H1 (cell line): Measurements from ENCODE around the gene AP1G2. TPM values are rescaled to one million over a fixed set of nuclear protein-coding genes. Genes with fewer than 3 reads are reported as not detected.

Source experiments
- CTCF ChIA-PET: fragments of 300-600 bp; sonication (Branson Sonifier 250); formaldehyde crosslinking; loops from one replicate; lab custom pipeline; 2021; ENCODE audit not compliant: partially characterized antibody; lab: Charles Lee
- POLR2A ChIA-PET: fragments of 300-600 bp; sonication (Branson Sonifier 250); formaldehyde crosslinking; loops from one replicate; lab custom pipeline; 2021; ENCODE audit warnings: inconsistent platforms; ENCODE audit not compliant: partially characterized antibody; lab: Charles Lee
- DNase-seq, 2 experiments: peaks; one replicate each; pipeline versions ENCODE4 v3.0.0 to v3.0.0-alpha.2; 2010 to 2022; ENCODE audit warnings: low spot score in 2 of 2, low read depth in 1 of 2, mixed read lengths in 1 of 2
- FAIRE-seq: peaks from 2 replicates; lab custom pipeline; 2011; peaks lifted over from hg19 to GRCh38; lab: Jason Lieb, UNC
- H2AFZ ChIP-seq: 2 replicates; pipeline ENCODE4 v1.8.1; 2012; ENCODE audit warnings: low read length, inconsistent platforms
- H2AK5ac ChIP-seq: 2 replicates; pipeline ENCODE4 v1.6.1; 2013; ENCODE audit warnings: low read depth, low read length
- H2BK120ac ChIP-seq: replicated peaks from 2 replicates; pipeline ENCODE3; 2013; ENCODE audit warnings: low read depth, low read length, inconsistent platforms
- H2BK12ac ChIP-seq: 2 replicates; pipeline ENCODE4 v1.6.1; 2013; ENCODE audit warnings: low read depth, low read length
- H2BK15ac ChIP-seq: 2 replicates; pipeline ENCODE4 v1.6.1; 2013; ENCODE audit warnings: low read length
- H2BK20ac ChIP-seq: 2 replicates; pipeline ENCODE4 v1.6.1; 2013; ENCODE audit warnings: low read length
- H2BK5ac ChIP-seq: 2 replicates; pipeline ENCODE4 v1.6.1; 2013; ENCODE audit warnings: low read depth, low read length
- H3K14ac ChIP-seq: 2 replicates; pipeline ENCODE4 v1.6.1; 2013; ENCODE audit warnings: inconsistent platforms; ENCODE audit not compliant: insufficient read length
- H3K18ac ChIP-seq: 2 replicates; pipeline ENCODE4 v1.6.1; 2013; ENCODE audit warnings: low read length; ENCODE audit errors: extremely low read depth
- H3K23ac ChIP-seq: 2 replicates; pipeline ENCODE4 v1.6.1; 2013; ENCODE audit warnings: inconsistent platforms; ENCODE audit not compliant: insufficient read length
- H3K23me2 ChIP-seq: 2 replicates; pipeline ENCODE4 v1.6.1; 2013; ENCODE audit warnings: low read depth, low read length
- H3K27ac ChIP-seq: 2 replicates; pipeline ENCODE4 v1.6.1; 2011; ENCODE audit warnings: low read depth, low read length, inconsistent platforms
- H3K27me3 ChIP-seq, 4 experiments: replicated peaks in 1 of 4; 1 replicate in 1 of 4; 2 replicates in 3 of 4; pipeline versions ENCODE4 v1.6.1 to v1.8.1; 2011 to 2013; ENCODE audit warnings: low read length in 3 of 4, mild to moderate bottlenecking in 3 of 4, inconsistent platforms in 2 of 4, mixed read lengths in 2 of 4, moderate library complexity in 1 of 4; ENCODE audit not compliant: control insufficient read depth in 3 of 4, insufficient read depth in 3 of 4; ENCODE audit errors: extremely low read depth in 1 of 4
- H3K36me3 ChIP-seq, 4 experiments: 2 replicates each; pipeline versions ENCODE4 v1.6.1 to v1.8.1; 2011 to 2013; ENCODE audit warnings: mild to moderate bottlenecking in 4 of 4, low read length in 3 of 4, moderate library complexity in 2 of 4, control low read depth in 1 of 4, inconsistent platforms in 1 of 4; ENCODE audit not compliant: insufficient read depth in 4 of 4, control insufficient read depth in 2 of 4
- H3K4ac ChIP-seq: replicated peaks from 2 replicates; pipeline ENCODE3; 2013; ENCODE audit warnings: low read length, low read depth, mixed read lengths, inconsistent platforms; ENCODE audit not compliant: insufficient read length
- H3K4me1 ChIP-seq, 4 experiments: replicated peaks in 1 of 4; 1 replicate in 1 of 4; 2 replicates in 3 of 4; pipeline versions ENCODE4 v1.6.1 to v1.8.1; 2011 to 2013; ENCODE audit warnings: low read length in 3 of 4, inconsistent platforms in 2 of 4, mixed read lengths in 1 of 4; ENCODE audit not compliant: insufficient read depth in 4 of 4, control insufficient read depth in 3 of 4
- H3K4me2 ChIP-seq, 2 experiments: 2 replicates each; pipeline versions ENCODE4 v1.6.1 to v1.8.1; 2011 to 2013; ENCODE audit warnings: low read depth in 2 of 2, low read length in 2 of 2, control low read depth in 1 of 2, inconsistent platforms in 1 of 2, mild to moderate bottlenecking in 1 of 2; ENCODE audit not compliant: insufficient read depth in 1 of 2
- H3K4me3 ChIP-seq, 4 experiments: fragments of 200-600, 300-600 bp in 1 of 4; sonication (generic), shearing (Covaris generic), sonication (Bioruptor Twin) in 1 of 4; 2 replicates each; pipeline versions ENCODE4 v1.5.1 to v1.8.1; 2011 to 2016; ENCODE audit warnings: low read length in 4 of 4, low read depth in 3 of 4, control low read depth in 2 of 4, inconsistent platforms in 2 of 4, mild to moderate bottlenecking in 2 of 4, mixed read lengths in 1 of 4, moderate library complexity in 1 of 4; ENCODE audit not compliant: insufficient read depth in 2 of 4; ENCODE audit errors: extremely low read depth in 1 of 4
- H3K56ac ChIP-seq: replicated peaks from 2 replicates; pipeline ENCODE3; 2013; ENCODE audit warnings: low read depth, mild to moderate bottlenecking, mixed read lengths, low read length, inconsistent platforms; ENCODE audit not compliant: insufficient read length
- H3K79me1 ChIP-seq: 2 replicates; pipeline ENCODE4 v1.6.1; 2013; ENCODE audit warnings: low read depth, low read length, control low read depth
- H3K79me2 ChIP-seq, 2 experiments: 2 replicates each; pipeline versions ENCODE4 v1.6.1 to v1.8.1; 2012 to 2013; ENCODE audit warnings: low read length in 2 of 2, mild to moderate bottlenecking in 2 of 2, inconsistent platforms in 1 of 2; ENCODE audit not compliant: insufficient read depth in 2 of 2, control insufficient read depth in 1 of 2
- H3K9ac ChIP-seq, 4 experiments: replicated peaks in 1 of 4; 1 replicate in 1 of 4; 2 replicates in 3 of 4; pipeline versions ENCODE4 v1.6.1 to v1.8.1; 2011 to 2013; ENCODE audit warnings: low read depth in 3 of 4, low read length in 3 of 4, control low read depth in 2 of 4, mild to moderate bottlenecking in 2 of 4, moderate library complexity in 2 of 4, inconsistent platforms in 1 of 4; ENCODE audit errors: extremely low read depth in 1 of 4
- H3K9me3 ChIP-seq, 2 experiments: 2 replicates each; pipeline versions ENCODE4 v1.6.1 to v1.8.1; 2012 to 2013; ENCODE audit warnings: mild to moderate bottlenecking in 2 of 2, moderate library complexity in 2 of 2, control low read depth in 1 of 2, inconsistent platforms in 1 of 2, low read depth in 1 of 2, low read length in 1 of 2, mixed read lengths in 1 of 2; ENCODE audit not compliant: insufficient read depth in 2 of 2
- H4K20me1 ChIP-seq, 2 experiments: replicated peaks in 1 of 2; 2 replicates each; pipeline versions ENCODE3 to v1.8.1; 2011 to 2013; ENCODE audit warnings: inconsistent platforms in 2 of 2, low read length in 2 of 2, mild to moderate bottlenecking in 1 of 2; ENCODE audit not compliant: insufficient read depth in 2 of 2, control insufficient read depth in 1 of 2
- H4K5ac ChIP-seq: 2 replicates; pipeline ENCODE4 v1.6.1; 2013; ENCODE audit warnings: low read length, low read depth, mixed read lengths, inconsistent platforms; ENCODE audit not compliant: insufficient read length
- H4K8ac ChIP-seq: 2 replicates; pipeline ENCODE4 v1.8.0; 2013; ENCODE audit warnings: mild to moderate bottlenecking, moderate library complexity, low read length, inconsistent platforms; ENCODE audit not compliant: insufficient read depth; ENCODE audit errors: extremely low read depth
- H4K91ac ChIP-seq: replicated peaks from 2 replicates; pipeline ENCODE3; 2013; ENCODE audit warnings: low read length, mixed read lengths, inconsistent platforms; ENCODE audit not compliant: insufficient read length
- BRCA1 ChIP-seq: IDR thresholded peaks from 2 replicates; pipeline ENCODE4 v1.6.1; 2012; ENCODE audit warnings: low read depth, low read length, improper control_type of control experiment
- CBX5 ChIP-seq: fragments of 300-800, 300-1000 bp; sonication (generic); IDR thresholded peaks from 2 replicates; pipeline ENCODE4 v1.7.1; 2016; ENCODE audit warnings: antibody characterized with exemption, low read length, low read depth
- CBX8 ChIP-seq: fragments of 300-800, 300-1000 bp; sonication (generic); IDR thresholded peaks from 2 replicates; pipeline ENCODE4 v1.7.1; 2016; ENCODE audit warnings: low read depth, low read length, borderline replicate concordance
- JUND ChIP-seq: IDR thresholded peaks from 2 replicates; pipeline ENCODE4 v1.6.1; 2011; ENCODE audit warnings: mild to moderate bottlenecking, improper control_type of control experiment, low read length
- KDM5A ChIP-seq: fragments of 200-600 bp; IDR thresholded peaks from 2 replicates; pipeline ENCODE4 v1.7.1; 2012; ENCODE audit warnings: mild to moderate bottlenecking, low read length, inconsistent platforms, mixed read lengths
- RBBP5 ChIP-seq: IDR thresholded peaks from 2 replicates; pipeline ENCODE4 v1.7.1; 2012; ENCODE audit warnings: low read depth, mild to moderate bottlenecking, inconsistent platforms, low read length, moderate library complexity, borderline replicate concordance
- SIN3A ChIP-seq, 2 experiments: IDR thresholded peaks in 1 of 2; conservative IDR thresholded peaks in 1 of 2; 2 replicates each; pipeline ENCODE4 v1.6.1; 2011 to 2012; ENCODE audit warnings: low read length in 2 of 2, improper control_type of control experiment in 1 of 2, low read depth in 1 of 2, mild to moderate bottlenecking in 1 of 2
- SIRT6 ChIP-seq: IDR thresholded peaks from one replicate; pipeline ENCODE4 v1.7.1; 2012; ENCODE audit warnings: low read length, inconsistent platforms
- SP2 ChIP-seq: IDR thresholded peaks from 2 replicates; pipeline ENCODE4 v1.6.1; 2012; ENCODE audit warnings: mild to moderate bottlenecking, low read length, inconsistent platforms
- TBP ChIP-seq: IDR thresholded peaks from 2 replicates; pipeline ENCODE4 v1.6.1; 2011; ENCODE audit warnings: low read depth, low read length, improper control_type of control experiment
- TEAD4 ChIP-seq: IDR thresholded peaks from 2 replicates; pipeline ENCODE4 v1.6.1; 2012; ENCODE audit warnings: low read depth, low read length, inconsistent platforms, mixed read lengths
- ZNF274 ChIP-seq: IDR thresholded peaks from 2 replicates; pipeline ENCODE4 v1.7.0; 2012; ENCODE audit warnings: low read length, borderline replicate concordance; ENCODE audit errors: extremely low read depth
- WGBS, 2 experiments: shearing (Covaris generic) in 1 of 2; methylation state at CpG; one replicate each; pipeline versions ENCODE4 v1.1.6 to v1.1.7; 2013 to 2015; ENCODE audit warnings: low lambda C conversion rate in 2 of 2, mixed read lengths in 2 of 2, inconsistent platforms in 1 of 2, low coverage in 1 of 2, missing lambda C conversion rate in 1 of 2; ENCODE audit not compliant: insufficient replicate concordance in 2 of 2, insufficient coverage in 1 of 2, insufficient read length in 1 of 2; ENCODE audit errors: extremely low coverage in 1 of 2, missing lambda C conversion rate in 1 of 2; 5-methylcytosine and 5-hydroxymethylcytosine counted together
- polyA plus RNA-seq, 7 experiments: library from polyadenylated mRNA; depleted of rRNA in 3 of 7; stranded (reverse) in 5 of 7; unstranded in 2 of 7; fragments of >200 nt in 5 of 7; fragments of 200-250 nt in 2 of 7; gene quantifications; 1 replicate in 5 of 7; 2 replicates in 1 of 7; 4 replicates in 1 of 7; pipeline versions ENCODE4 v1.2.1 to v1.2.3, GENCODE V29; 2011 to 2013; ENCODE audit warnings: missing spikeins in 2 of 7, mixed read lengths in 2 of 7
- total RNA-seq: library from RNA; stranded (reverse); fragmentation: NEBNext Ultra II Directional; extraction: Animal tissue kit (Norgen Biotek cat#: 25700); gene quantifications from 2 replicates; pipeline ENCODE4 v1.2.1, GENCODE V29; 2021
- TF ChIP-seq, protein P1 (sequence below): IDR thresholded peaks from 2 replicates; pipeline ENCODE4 v1.6.1; 2011; ENCODE audit warnings: low read length, improper control_type of control experiment

The AP1G2 gene
- total and polyA plus RNA-seq, 2 of the 8 experiments (the other 6 are each of a cell fraction or from before 2014, with no cell fraction given), result 70.9 to 134 TPM

DNA sequence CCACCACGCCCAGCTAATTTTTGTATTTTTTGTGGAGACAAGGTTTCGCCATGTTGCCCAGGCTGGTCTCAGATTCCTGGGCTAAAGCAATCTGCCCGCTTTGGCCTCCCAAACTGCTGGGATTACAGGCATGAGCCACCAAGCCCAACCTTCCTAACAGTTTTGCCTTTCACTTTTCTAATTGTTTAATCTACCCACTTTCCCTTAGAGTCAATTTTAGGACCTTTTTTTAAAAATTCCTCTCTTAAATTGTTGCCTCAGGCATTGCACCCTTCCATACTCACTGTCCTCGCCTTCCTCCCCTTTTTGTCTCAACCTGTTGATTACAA, 27.5 kb downstream of the AP1G2 start:
- Histone ChIP-seq H3K79me2 (peaks cover 3 to 33% of the 10 kb centered on the region in 2 experiments; a peak in 2 of 4 replicates), H3K79me1 (peaks cover 6% of the 10 kb centered on the region), H4K5ac (no peak overlapping the region), H3K4ac (no peak overlapping the region), H2BK20ac (no peak overlapping the region), H2BK15ac (no peak overlapping the region), H3K4me3 (no peak overlapping the region), H3K23me2 (peaks cover 21% of the 10 kb centered on the region), H4K8ac (no peak overlapping the region), H3K9ac (no peak overlapping the region), H3K14ac (no peak overlapping the region), H2BK120ac (no peak overlapping the region), H3K9me3 (no peaks in the 10 kb centered on the region), H2BK12ac (no peak overlapping the region), H2AK5ac (peak overlapping the region; percentile 18; the same call in 1 of the 2 replicates), H3K18ac (no peak overlapping the region), H3K36me3 (peaks cover 0 to 13% (median 2%) of the 10 kb centered on the region in 4 experiments; a peak in 3 of 8 replicates), H3K27me3 (no peaks in the 10 kb centered on the region), H3K23ac (no peak overlapping the region), H4K20me1 (no peaks in the 10 kb centered on the region), H3K4me2 (peak overlapping the region in 1 of 2 experiments; percentile 99; a peak in 1 of 4 replicates), H4K91ac (no peak overlapping the region), H3K27ac (no peak overlapping the region), H3K4me1 (peaks cover 11 to 31% (median 21%) of the 10 kb centered on the region in 4 experiments), H2AFZ (no peak overlapping the region), H3K56ac (no peak overlapping the region), H2BK5ac (peak overlapping the region; percentile 5)
- ChIA-PET CTCF (interaction anchor here (0.5 to 70.5 kb wide), 9 partner anchors 13 to 1979 kb away, joined by 3 to 2092 read pairs (median 5); partner anchors contain the start of genes AP1G2, NGDN, THTPA and ZFHX2), POLR2A (interaction anchor here (4.2 to 52.7 kb wide), 4 partner anchors 7 to 61 kb away, joined by 38 to 1523 read pairs (median 1234); partner anchors contain the start of genes AP1G2, NGDN, THTPA and ZFHX2)
- 82% methylated on average over 4 of the region's 4 CpGs; no CpG with 5 or more reads in 1 of the 2 experiments for WGBS, 2 experiments
- no peak for DNase-seq
- no peak for FAIRE-seq
- TF ChIP-seq BRCA1 (no peak), TEAD4 (no peak), SIN3A (conservative IDR thresholded peaks at IDR 0.05 in 1 of 2, IDR thresholded peaks at IDR 0.05 in 1 of 2; ENCODE audit: low read depth in 1 of 2, low read length in 2 of 2) (no peak), CBX8 (no peak), CBX5 (no peak), SP2 (no peak), JUND (no peak), RBBP5 (no peak), KDM5A (no peak), SIRT6 (no peak), TBP (no peak), ZNF274 (no peak)
- TF ChIP-seq, protein P1, sequence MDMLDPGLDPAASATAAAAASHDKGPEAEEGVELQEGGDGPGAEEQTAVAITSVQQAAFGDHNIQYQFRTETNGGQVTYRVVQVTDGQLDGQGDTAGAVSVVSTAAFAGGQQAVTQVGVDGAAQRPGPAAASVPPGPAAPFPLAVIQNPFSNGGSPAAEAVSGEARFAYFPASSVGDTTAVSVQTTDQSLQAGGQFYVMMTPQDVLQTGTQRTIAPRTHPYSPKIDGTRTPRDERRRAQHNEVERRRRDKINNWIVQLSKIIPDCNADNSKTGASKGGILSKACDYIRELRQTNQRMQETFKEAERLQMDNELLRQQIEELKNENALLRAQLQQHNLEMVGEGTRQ, result no peak
